Stimulated activated CD4-positive, alpha-beta T cell treated with anti-CD3 and anti-CD28 coated beads, TNF-alpha, amount 100 ng/mL, for 24 hours (primary cell): ENCODE measurements around the gene MALAT1.
A peak's percentile ranks its signal among the peaks of the same experiment; 100 is the strongest.

Source experiments
- DNase-seq, 3 experiments: peaks; one replicate each; pipeline ENCODE4 v3.0.0-alpha.2; 2020; ENCODE audit warnings: low read depth in 3 of 3

MALAT1 gene

DNA sequence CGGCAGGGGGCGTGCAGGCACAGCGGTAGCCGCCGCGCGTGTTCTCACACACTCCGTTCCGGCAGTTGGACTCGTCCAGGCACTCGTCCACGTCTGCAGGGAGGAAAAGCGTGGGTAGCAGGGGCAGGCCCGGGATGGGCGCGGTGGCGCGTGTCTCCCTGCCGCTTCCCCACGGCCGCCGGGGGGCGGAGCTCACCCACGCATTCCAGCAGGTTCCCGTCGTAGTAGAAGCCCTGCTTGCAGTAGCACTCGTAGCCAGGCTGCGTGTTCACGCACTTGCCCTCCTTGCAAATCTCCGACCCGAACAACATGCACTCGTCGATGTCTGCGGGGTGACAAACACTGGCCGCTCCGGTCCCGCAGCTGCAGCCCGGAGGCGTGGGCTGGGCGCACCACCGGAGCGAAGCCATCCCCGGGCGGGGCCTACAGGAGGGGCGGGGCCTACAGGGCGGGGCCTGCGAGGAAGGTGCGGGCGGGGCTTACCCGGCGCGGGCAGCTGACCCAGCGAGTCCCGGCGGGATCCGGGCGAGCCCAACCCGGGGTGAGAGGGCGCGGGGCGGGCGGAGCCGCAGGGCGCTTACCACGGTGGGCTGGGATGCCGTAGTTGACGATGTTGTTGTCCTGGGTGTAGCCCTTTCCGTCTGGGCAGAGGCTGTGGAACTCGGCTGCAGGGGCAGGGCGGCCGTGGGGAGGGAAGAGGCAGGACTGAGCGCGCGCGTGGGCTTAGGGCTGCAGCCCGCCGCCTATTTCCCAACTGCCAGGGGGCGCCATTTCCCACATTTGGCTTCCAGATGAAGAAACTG, 41.6 kb downstream of the MALAT1 start:
- peak; percentile 74 to 87 (median 81) for DNase-seq

DNA sequence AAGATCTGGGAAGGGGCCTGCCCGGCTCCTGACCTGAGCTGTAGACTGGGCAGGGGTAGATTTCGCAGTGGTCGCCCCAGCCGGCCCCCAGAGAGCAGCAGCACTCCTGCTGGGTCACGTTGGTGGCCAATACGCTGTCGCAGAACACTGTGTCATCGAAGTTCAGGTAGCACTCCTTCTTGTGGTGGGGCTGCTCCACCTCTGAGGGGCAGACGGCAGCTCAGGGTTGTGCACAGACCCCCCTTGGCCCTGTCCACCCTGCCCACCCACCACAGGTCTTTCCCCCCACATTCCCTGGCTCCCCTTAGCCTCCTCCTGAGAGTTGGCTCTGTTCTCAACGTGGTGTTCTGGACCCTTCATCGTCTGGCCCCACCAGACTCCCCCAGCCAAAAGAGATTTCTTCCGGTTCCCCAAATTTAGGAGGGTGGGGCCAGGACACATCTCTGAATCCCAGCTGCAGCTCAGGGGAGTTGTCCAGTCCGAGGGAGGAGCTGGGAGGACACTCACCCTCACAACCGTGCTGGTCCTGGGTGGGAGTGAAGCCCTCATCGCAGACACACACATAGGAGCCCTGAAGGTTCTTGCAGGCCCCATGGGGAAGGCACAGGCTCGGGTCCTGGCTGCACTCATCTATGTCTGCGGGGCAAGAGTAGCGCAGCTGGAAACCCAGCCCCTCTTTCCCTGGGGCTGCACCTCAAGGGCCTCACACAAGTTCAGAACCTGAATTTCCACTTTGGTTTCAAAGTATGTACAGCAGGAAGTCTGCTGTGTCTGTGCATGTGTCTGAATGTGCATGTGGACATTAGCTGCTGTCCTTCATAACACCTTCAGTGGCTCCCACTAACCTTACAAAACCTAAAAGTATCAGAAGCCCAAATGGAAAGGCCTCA, 42.5 kb downstream of the MALAT1 start:
- no peak for DNase-seq

GRCh38 chr11:65542738-65543390, 44.0 kb downstream of the MALAT1 start:
- DNase-seq: no peak

GRCh38 chr11:65545853-65546216, 47.0 kb downstream of the MALAT1 start:
- no peak for DNase-seq

DNA sequence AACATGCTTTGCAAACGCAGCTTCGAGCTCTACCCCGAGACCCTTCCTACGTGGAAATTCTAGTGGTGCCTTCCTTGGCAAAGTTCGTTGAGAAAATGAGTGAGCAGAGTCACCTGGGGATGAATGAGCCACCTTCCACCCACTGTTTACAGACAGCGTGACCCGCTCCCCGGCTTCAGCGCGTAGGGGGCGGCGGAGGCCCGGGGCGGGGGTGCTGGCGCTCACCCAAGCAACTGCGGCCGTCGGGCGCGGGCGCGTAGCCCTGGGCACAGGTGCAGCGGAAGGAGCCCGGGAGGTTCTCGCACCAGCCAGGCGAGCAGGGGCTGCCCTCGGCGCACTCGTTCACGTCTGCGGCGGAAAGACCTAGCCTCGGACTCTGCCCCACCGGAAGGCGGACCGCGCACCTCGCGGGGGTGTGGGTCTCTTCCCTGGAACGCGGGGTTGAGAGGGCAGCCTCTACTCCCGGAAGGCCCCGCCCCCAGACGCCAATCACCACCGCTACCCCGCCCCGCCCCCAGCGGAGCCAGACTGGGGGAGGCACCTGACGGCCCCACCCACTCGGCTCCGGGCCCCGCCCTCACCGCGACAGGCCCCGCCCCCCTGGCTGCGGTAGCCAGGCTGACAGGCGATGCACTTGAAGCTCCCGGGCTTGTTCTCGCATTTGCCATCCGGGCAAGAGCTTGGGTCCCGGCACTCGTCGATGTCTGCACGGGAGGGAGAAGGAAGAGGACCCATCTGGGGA, 47.5 kb downstream of the MALAT1 start:
- DNase-seq: peak; percentile 93 to 99 (median 98)

GRCh38 chr11:65547446-65548125, 48.7 kb downstream of the MALAT1 start:
- no peak for DNase-seq

GRCh38 chr11:65548395-65548794, 49.5 kb downstream of the MALAT1 start:
- no peak for DNase-seq

- DNase-seq: no peak
Observed at GRCh38 chr11:65549096-65549495, 50.3 kb downstream of the MALAT1 start.

GRCh38 chr11:65551572-65552387, 52.9 kb downstream of the MALAT1 start:
- DNase-seq: peak in 1 of 3 experiments; percentile 36

- DNase-seq: no peak
Observed at GRCh38 chr11:65552388-65552951, 53.6 kb downstream of the MALAT1 start.

GRCh38 chr11:65553301-65554001, 54.6 kb downstream of the MALAT1 start:
- DNase-seq: peak in 1 of 3 experiments; percentile 67

DNA sequence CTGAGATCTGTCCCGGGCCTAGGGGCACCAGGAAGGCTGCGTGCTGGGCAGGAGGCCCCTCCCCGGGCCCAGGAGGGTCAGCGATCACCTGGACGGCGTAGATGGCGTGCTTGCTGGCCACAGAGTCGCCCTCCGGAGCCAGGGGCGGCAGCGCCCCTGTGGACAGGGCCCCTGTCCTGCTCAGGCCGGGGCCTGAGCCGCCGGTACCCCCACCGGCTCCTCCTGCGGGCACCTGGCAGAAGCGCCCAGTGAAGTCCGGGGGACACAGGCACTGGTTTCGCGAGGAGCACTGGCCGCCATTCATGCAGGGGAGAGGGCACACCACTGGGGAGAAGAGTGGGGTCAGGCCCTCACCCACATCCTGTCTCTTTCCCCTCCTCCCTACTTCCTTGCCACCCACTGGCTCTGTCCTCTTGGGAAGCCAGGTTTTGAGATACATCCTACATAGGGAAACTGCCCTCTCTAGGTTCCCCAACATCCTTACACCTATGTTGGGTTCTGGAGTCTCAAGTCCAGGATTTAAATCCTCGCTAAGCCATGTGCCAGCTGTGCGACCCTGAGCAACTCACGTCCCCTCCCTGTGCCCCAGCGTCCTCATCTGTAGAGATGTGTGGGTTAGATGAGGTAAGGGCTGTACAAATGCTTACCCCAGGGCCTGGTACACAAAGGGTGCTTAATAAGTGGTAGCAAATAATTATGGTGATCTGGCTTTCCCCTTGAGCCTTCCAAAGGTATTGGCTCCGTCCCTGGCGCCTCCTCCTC, 55.4 kb downstream of the MALAT1 start:
- DNase-seq: no peak

DNA sequence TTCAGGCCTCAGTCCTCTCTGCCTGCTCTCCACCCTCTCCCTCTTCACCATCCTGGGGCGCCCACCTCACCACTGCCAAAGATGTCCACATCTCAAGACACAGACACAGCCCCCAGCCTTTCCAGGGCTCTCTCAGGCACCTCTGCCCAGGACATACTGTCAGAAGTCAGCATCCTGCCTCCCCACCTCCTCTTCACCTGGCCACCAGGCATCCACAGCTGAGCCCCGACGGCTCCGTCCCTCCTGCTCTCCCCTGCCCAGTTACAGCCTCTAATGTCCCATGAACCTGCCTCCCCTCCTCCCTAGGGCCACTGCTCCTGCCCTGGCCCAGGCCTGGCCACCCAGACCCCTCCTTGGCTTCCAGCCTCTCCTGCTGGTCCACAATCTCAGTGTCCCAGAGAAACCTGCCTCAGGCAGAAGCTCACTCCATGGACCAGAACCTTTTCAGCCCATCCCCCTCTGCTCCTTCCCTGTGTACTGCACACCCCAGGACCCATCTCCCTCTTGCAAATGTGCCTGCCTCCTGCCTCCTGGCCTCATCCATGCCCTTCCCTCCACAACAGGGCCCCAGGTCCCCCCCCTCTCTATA, 56.1 kb downstream of the MALAT1 start:
- DNase-seq: no peak

GRCh38 chr11:65555693-65556231, 56.9 kb downstream of the MALAT1 start:
- no peak for DNase-seq
